ENCODE results near the gene ARMC12.

The ARMC12 gene

DNA sequence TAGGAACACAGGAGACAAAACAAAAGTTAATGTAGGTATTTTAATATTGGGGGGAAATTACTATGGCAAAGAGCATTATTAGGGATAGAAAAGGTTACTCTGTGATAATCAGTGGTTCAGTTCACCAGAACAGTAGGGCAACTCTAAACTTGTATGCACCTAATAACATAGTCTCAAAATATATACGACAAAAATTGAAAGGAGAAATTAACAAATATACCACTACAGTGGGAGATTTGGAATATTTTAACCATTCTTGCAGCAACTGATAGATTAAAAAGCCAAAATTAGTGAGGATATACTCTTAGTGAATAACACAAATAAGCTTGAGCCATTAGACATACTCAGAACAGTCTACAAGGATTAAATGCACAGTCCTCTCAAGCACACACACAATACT is 11.0 kb downstream of the ARMC12 start:
- TF ChIP-seq, protein P1, sequence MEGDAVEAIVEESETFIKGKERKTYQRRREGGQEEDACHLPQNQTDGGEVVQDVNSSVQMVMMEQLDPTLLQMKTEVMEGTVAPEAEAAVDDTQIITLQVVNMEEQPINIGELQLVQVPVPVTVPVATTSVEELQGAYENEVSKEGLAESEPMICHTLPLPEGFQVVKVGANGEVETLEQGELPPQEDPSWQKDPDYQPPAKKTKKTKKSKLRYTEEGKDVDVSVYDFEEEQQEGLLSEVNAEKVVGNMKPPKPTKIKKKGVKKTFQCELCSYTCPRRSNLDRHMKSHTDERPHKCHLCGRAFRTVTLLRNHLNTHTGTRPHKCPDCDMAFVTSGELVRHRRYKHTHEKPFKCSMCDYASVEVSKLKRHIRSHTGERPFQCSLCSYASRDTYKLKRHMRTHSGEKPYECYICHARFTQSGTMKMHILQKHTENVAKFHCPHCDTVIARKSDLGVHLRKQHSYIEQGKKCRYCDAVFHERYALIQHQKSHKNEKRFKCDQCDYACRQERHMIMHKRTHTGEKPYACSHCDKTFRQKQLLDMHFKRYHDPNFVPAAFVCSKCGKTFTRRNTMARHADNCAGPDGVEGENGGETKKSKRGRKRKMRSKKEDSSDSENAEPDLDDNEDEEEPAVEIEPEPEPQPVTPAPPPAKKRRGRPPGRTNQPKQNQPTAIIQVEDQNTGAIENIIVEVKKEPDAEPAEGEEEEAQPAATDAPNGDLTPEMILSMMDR (conservative IDR thresholded peaks at IDR 0.05; ENCODE audit: low read length), result no peak
- no peak for DNase-seq (ENCODE audit: low read depth)
- H3K4me3 ChIP-seq (ENCODE audit: low read length), result no peak overlapping the region

DNA sequence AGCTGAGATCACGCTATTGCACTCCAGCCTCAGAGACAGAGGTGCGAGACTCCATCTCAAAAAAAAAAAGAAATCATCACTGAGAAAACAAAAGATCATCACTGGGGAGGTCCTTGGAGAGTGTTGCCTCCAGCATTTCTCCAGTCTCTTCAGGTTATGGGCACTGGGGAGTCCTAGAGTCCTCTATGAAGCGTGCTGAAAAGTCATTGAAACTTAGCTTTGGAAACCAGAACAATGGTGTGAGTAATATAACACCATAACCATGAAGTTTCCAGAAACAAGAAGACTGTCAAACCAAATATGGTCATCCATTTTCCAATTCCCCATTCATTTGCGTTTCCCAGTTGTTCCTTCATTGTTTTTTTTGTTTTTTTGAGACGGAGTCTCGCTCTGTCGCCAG is 13.7 kb downstream of the ARMC12 start:
- TF ChIP-seq, protein P1 (conservative IDR thresholded peaks at IDR 0.05; ENCODE audit: low read length), result no peak
- DNase-seq (ENCODE audit: low read depth), result no peak
- H3K4me3 ChIP-seq (ENCODE audit: low read length), result no peak overlapping the region

DNA sequence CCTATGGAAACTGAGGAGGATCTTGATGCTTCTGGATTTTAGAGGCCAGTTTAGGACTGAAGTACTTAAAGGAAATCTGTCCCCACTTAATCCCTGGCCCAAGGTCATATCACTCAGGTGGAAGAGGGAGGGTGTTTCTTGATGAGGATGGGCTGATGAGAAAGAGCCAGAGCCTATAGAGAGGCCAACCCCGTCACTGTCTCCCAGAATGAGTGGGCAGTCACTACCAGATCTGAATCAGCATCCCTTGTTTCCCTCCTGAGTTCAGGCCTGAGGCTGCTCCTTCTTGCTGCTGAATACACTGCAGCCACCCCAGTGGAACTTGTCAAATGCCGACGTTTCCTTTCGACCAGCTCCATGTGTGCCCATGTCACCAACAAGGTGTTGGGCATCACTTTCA is 14.8 kb downstream of the ARMC12 start:
- no peak overlapping the region for H3K4me3 ChIP-seq (ENCODE audit: low read length)
- DNase-seq (ENCODE audit: low read depth), result no peak
- TF ChIP-seq, protein P1 (conservative IDR thresholded peaks at IDR 0.05; ENCODE audit: low read length), result no peak

DNA sequence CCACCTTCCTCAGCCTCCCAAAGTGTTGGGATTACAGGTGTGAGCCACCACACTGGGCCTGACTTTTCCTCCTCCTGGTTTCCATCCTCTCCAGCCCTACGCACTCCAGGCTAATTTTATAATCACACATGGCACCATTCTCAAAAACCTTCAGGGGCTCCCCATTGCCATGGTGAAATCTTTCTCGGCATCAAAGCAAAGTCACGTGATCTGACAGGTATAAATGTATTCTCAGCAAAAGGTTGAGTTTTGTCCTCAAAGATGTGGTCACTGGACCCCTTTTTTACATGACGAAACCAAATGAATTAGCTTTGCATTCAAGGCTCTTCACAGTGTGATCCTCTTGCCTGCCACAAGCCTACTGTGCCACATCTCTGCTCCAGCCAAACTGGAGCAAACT is 15.5 kb downstream of the ARMC12 start:
- H3K4me3 ChIP-seq (ENCODE audit: low read length), result no peak overlapping the region
- no peak for DNase-seq (ENCODE audit: low read depth)
- TF ChIP-seq, protein P1 (conservative IDR thresholded peaks at IDR 0.05; ENCODE audit: low read length), result no peak

DNA sequence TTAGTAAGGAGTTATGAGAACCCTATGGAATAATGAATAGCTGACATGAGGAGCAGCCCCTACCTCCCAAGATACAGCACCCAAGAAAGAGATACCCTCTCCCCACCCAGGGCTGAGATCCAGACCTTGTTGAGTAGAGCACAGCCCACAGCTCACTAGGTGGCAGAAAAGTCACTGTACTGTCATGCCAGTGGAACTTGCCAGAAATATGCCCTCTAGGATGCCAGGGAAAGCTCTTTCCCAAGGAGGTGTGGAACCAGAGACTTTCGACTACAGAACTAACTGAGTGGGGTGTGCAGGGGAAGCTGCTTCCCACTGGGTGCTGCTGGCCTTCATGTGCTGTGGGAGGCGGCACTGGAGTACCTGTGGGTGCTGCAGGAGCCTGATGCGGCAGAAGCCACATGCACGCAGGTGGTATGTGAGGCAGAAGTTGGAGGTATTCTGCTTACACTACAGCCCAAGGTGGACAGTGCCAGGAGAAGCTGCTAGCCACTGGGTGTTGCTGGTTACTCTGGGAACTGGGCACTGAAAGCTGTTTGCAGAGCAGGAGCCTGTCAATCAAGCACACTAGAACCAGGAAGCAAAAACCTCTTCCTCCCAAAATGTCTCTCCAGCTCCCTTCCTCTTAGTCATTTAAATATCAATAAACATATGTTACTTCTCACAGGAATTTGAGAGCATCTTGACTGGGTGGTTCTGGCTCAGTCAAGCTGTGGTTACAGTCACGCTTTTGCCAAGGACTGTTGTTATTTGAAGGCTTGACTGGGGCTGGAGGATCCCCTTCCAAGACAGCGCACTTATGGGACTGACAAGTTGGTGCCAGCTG is 17.8 kb downstream of the ARMC12 start:
- TF ChIP-seq, protein P1 (conservative IDR thresholded peaks at IDR 0.05; ENCODE audit: low read length), result no peak
- peak; percentile 13 for DNase-seq (ENCODE audit: low read depth)
- no peak overlapping the region for H3K4me3 ChIP-seq (ENCODE audit: low read length)

DNA sequence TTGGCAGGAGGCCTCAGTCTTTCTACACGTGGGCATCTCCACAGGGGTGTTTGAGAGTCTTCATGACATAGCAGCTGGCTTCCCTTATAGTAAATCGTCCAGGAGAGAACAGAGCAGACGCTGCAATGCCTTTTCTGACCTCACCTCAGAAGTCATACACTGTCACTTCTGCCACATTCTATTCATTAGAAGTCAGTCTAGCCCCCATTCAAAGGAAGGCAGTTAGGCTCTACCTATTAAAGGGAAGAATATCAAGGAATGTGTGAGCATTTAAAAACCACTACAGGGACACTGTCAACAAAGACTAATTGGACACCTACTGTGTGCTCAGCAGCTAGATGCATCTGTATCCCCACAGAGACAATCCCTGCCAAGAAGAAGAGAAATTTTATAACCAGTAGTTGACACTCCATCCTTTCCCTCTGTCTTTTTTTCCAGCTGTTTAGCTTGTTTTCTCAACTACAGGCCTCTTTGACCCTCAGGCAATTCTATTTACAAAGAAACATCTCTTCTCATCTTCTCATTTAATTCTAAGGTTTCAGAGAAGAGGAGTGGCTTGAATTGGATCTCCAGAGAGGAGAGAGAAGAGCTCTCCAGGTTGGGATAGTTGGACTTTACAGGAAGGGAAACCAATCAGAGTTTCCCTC is 18.6 kb downstream of the ARMC12 start:
- no peak overlapping the region for H3K4me3 ChIP-seq (ENCODE audit: low read length)

More for the DNA sequence above, 18.6 kb downstream of the ARMC12 start:
- TF ChIP-seq, protein P1 (conservative IDR thresholded peaks at IDR 0.05; ENCODE audit: low read length), result no peak
- DNase-seq (ENCODE audit: low read depth), result no peak
